Measurements from ENCODE around the gene MED27. TPM values are rescaled to one million over a fixed set of nuclear protein-coding genes. Genes with fewer than 3 reads are reported as not detected.

The MED27 gene
- total and polyA plus RNA-seq, 8 donors: 3.2 to 11.7 (median 5.8) TPM

DNA sequence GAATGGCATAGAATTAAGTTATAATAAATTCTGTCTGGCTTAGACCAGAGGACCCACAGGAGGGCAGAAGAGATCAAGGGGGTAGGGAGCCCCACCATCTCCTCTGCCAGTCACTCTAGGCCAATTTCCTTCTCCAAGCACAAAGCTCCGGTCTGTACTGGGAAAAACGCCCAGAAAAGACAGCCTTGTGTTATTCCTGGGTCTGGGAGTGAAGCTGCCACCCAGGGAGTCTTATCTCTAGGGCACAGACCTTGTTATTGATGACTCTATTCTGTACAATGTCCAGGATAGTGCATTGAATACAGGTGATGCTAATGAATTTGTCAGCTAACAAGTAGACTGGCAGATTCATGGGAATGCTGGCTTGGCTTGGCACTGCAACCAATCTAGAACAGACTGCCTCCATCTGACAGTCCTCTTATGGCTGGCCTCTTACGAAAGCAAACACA lies 60.7 kb downstream of the MED27 start:
- no peaks in the 10 kb centered on the region for H3K27me3 ChIP-seq
- ATAC-seq: peak; percentile 60 to 89 (median 76)
- 22% methylated on average over 3 of the region's 3 CpGs for WGBS, 2 donors
- intact Hi-C loops (cut with DNase I): no loop called here
- no peak overlapping the region for H3K4me3 ChIP-seq
- no peaks in the 10 kb centered on the region for H3K9me3 ChIP-seq
- no peaks in the 10 kb centered on the region for H3K36me3 ChIP-seq
- no peak overlapping the region for H3K27ac ChIP-seq
- peak in 3 of 6 donors; percentile 25 to 58 (median 50) for DNase-seq
- FAIRE-seq: no peak
- TF ChIP-seq, protein P1, sequence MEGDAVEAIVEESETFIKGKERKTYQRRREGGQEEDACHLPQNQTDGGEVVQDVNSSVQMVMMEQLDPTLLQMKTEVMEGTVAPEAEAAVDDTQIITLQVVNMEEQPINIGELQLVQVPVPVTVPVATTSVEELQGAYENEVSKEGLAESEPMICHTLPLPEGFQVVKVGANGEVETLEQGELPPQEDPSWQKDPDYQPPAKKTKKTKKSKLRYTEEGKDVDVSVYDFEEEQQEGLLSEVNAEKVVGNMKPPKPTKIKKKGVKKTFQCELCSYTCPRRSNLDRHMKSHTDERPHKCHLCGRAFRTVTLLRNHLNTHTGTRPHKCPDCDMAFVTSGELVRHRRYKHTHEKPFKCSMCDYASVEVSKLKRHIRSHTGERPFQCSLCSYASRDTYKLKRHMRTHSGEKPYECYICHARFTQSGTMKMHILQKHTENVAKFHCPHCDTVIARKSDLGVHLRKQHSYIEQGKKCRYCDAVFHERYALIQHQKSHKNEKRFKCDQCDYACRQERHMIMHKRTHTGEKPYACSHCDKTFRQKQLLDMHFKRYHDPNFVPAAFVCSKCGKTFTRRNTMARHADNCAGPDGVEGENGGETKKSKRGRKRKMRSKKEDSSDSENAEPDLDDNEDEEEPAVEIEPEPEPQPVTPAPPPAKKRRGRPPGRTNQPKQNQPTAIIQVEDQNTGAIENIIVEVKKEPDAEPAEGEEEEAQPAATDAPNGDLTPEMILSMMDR (IDR thresholded peaks at IDR 0.05): no peak
- H3K4me1 ChIP-seq: peaks cover 0 to 7% (median 4%) of the 10 kb centered on the region in 3 donors

DNA sequence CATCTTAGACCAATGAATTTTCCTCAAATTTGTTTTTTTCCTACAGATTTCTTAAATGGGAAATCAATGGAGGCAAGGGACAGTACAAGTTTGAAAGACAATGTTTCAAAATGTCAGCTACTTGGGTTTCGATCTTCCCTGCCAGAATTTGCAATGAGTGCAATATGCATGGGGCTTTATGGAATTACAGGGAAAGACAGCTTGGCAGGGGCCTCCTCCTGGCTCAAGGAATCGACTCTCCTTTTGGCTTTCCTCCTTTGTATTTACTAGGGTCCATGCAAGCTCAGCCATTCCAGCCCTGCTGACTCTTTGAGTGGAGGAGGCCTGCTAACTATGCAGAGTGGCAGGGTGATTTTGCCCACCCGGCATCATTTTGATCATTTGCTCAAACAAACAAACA lies 63.2 kb downstream of the MED27 start:
- TF ChIP-seq, protein P1 (IDR thresholded peaks at IDR 0.05): no peak
- no peaks in the 10 kb centered on the region for H3K27me3 ChIP-seq
- H3K4me1 ChIP-seq: peaks cover 0 to 20% (median 11%) of the 10 kb centered on the region in 3 donors
- no peak for FAIRE-seq
- intact Hi-C loops (cut with DNase I): no loop called here
- no peak for ATAC-seq
- 93 to 95% methylated on average over 3 of the region's 3 CpGs for WGBS, 2 donors
- H3K27ac ChIP-seq: no peak overlapping the region
- no peak for DNase-seq
- no peaks in the 10 kb centered on the region for H3K9me3 ChIP-seq
- no peak overlapping the region for H3K4me3 ChIP-seq
- no peaks in the 10 kb centered on the region for H3K36me3 ChIP-seq

DNA sequence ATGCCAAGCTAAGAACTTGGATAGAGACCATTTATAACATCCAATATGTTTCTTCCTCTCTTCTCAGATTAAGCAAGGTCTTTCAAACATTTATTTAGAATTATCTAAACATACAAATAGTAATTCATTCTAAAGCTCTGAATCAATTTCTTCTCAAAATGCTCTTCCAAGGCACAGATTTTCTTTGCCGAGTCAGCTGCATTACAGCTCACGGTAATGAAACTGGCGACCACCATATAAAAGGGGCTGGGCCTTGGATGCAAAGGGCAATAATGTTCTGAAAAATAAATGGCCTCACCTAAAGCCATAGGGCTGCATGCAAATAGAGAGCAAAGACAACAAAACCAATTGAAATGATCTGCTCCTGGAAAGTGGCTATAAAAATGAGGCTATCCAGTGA lies 63.8 kb downstream of the MED27 start:
- no peak for FAIRE-seq
- intact Hi-C loops (cut with DNase I): no loop called here

DNA sequence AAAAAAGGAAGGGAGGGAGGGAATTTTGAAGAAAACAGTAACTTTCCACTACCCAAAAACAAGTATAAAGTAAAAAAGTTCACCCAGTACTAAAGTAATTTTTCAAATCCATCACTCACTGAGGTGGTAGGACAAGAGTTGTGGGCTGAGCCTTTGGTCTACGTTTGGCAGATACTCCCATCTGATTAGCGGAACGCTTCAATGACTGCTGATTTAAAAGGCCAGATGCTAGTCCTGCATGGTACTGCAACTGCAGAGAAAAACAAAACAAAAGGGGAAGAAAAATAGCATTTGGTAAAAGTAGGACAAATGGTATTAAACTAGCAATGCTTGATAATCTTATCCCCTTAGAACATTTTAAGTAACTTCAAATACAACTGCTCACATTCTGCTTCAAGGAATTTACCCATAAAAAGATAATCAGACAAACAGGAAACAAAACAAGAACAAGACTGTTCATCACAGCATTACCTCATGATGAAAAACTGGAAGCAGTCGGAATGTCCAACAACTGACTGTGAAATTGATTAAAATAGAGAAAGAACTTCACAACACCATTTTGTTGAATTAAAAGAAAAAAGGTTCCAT lies 65.4 kb downstream of the MED27 start:
- FAIRE-seq (no peak), DNase-seq (no peak), ATAC-seq (no peak)
- Histone ChIP-seq H3K36me3 (no peaks in the 10 kb centered on the region), H3K9me3 (no peaks in the 10 kb centered on the region), H3K4me3 (no peak overlapping the region), H3K4me1 (peaks cover 0 to 14% (median 8%) of the 10 kb centered on the region in 3 donors), H3K27ac (no peak overlapping the region), H3K27me3 (no peaks in the 10 kb centered on the region)
- TF ChIP-seq, protein P1 (IDR thresholded peaks at IDR 0.05): no peak
- intact Hi-C loops (cut with DNase I): no loop called here
- WGBS, 2 donors: 56 to 64% methylated on average over 4 of the region's 4 CpGs

More for the DNA sequence above, 63.8 kb downstream of the MED27 start:
- TF ChIP-seq, protein P1 (IDR thresholded peaks at IDR 0.05): no peak
- no peaks in the 10 kb centered on the region for H3K9me3 ChIP-seq
- 95 to 97% methylated on average over 3 of the region's 3 CpGs for WGBS, 2 donors
- DNase-seq (no peak), ATAC-seq (no peak)
- H3K4me1 ChIP-seq: peaks cover 0 to 15% (median 8%) of the 10 kb centered on the region in 3 donors
- no peaks in the 10 kb centered on the region for H3K27me3 ChIP-seq
- no peak overlapping the region for H3K27ac ChIP-seq
- no peak overlapping the region for H3K4me3 ChIP-seq
- no peaks in the 10 kb centered on the region for H3K36me3 ChIP-seq

DNA sequence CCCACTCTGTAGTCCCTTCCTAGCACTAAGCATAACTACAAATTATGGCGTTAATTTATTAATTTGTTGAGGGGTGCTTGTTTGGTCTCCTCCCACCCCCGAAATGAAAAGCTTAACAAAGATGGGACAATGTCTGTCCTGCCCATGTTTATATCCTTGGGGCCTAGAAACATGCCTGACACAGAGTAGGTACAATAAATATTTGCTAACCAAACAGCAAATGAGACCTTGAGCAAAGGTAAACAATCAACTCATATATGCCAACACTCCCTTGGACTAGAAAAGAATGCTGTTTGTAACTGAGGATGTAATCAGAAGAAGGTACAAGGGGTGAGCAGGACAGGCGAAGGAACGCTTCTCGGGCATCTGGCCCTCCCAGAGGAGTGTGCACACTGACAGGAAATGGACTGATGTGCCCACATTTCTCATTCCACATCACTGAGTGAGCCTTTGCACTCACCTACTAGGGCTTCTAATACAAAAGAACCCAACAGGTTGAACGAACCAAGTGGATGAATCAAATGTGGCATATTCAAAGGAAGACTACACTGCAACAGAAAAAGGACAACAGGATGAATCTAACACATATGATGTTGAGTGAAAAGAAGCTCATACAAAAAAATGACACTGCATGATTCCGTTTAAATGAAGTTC lies 66.8 kb downstream of the MED27 start:
- 74 to 78% methylated on average over 7 of the region's 7 CpGs for WGBS, 2 donors
- H3K9me3 ChIP-seq: no peaks in the 10 kb centered on the region
- DNase-seq (no peak), ATAC-seq (peak in 3 of 4 donors; percentile 25 to 64 (median 56)), FAIRE-seq (no peak)
- H3K27me3 ChIP-seq: no peaks in the 10 kb centered on the region
- intact Hi-C loops (cut with DNase I): no loop called here
- H3K27ac ChIP-seq: no peak overlapping the region
- H3K4me3 ChIP-seq: no peak overlapping the region
- no peaks in the 10 kb centered on the region for H3K36me3 ChIP-seq
- TF ChIP-seq, protein P1 (IDR thresholded peaks at IDR 0.05): no peak
- peaks cover 0 to 14% (median 8%) of the 10 kb centered on the region in 3 donors for H3K4me1 ChIP-seq

Data from pancreas (tissue), 10 donors.